ENCODE results near the gene ZNF425.
"Not testable (repeated sequence)": the region's sequence is repeated elsewhere in the genome, so short reads cannot be mapped to it uniquely, and the experiment has no call there.

Gene ZNF425

GRCh38 chr7:149100821-149101220 is 25.3 kb downstream of the ZNF425 start:
- Histone ChIP-seq H3K4me3 (ENCODE audit: low read depth in 1 of 5, low read length in 5 of 5) (no peak overlapping the region), H3K9me3 (ENCODE audit: control insufficient read depth in 5 of 5, low read length in 5 of 5) (no peaks in the 10 kb centered on the region), H3K27ac (ENCODE audit: low read depth, low read length) (no peak overlapping the region), H3K9ac (ENCODE audit: low read length in 5 of 5) (no peak overlapping the region), H3K27me3 (ENCODE audit: control insufficient read depth in 5 of 5, insufficient read depth in 4 of 5, low read length in 5 of 5) (no peaks in the 10 kb centered on the region), H3K4me1 (ENCODE audit: control insufficient read depth in 5 of 5, insufficient read depth in 5 of 5, low read length in 5 of 5) (no peaks in the 10 kb centered on the region), H3K36me3 (ENCODE audit: control insufficient read depth in 5 of 5, insufficient read depth in 5 of 5, low read length in 5 of 5) (peaks cover 0 to 13% (median 11%) of the 10 kb centered on the region in 5 donors)

GRCh38 chr7:149099058-149099457 is 27.1 kb downstream of the ZNF425 start:
- Histone ChIP-seq H3K9ac (ENCODE audit: low read length in 5 of 5) (no peak overlapping the region), H3K9me3 (ENCODE audit: control insufficient read depth in 5 of 5, low read length in 5 of 5) (no peaks in the 10 kb centered on the region), H3K36me3 (ENCODE audit: control insufficient read depth in 5 of 5, insufficient read depth in 5 of 5, low read length in 5 of 5) (peaks cover 0 to 8% (median 5%) of the 10 kb centered on the region in 5 donors), H3K27me3 (ENCODE audit: control insufficient read depth in 5 of 5, insufficient read depth in 4 of 5, low read length in 5 of 5) (no peaks in the 10 kb centered on the region), H3K4me1 (ENCODE audit: control insufficient read depth in 5 of 5, insufficient read depth in 5 of 5, low read length in 5 of 5) (no peaks in the 10 kb centered on the region), H3K27ac (ENCODE audit: low read depth, low read length) (no peak overlapping the region), H3K4me3 (ENCODE audit: low read depth in 1 of 5, low read length in 5 of 5) (no peak overlapping the region)

- H3K27me3 ChIP-seq (ENCODE audit: control insufficient read depth in 5 of 5, insufficient read depth in 4 of 5, low read length in 5 of 5) = no peaks in the 10 kb centered on the region
- H3K4me3 ChIP-seq (ENCODE audit: low read depth in 1 of 5, low read length in 5 of 5) = no peak overlapping the region
- H3K27ac ChIP-seq (ENCODE audit: low read depth, low read length) = no peak overlapping the region
Observed at GRCh38 chr7:149097088-149097487, 29.0 kb downstream of the ZNF425 start.

GRCh38 chr7:149093228-149093627 is 32.9 kb downstream of the ZNF425 start:
- Histone ChIP-seq H3K4me3 (ENCODE audit: low read depth in 1 of 5, low read length in 5 of 5) (no peak overlapping the region), H3K9me3 (ENCODE audit: control insufficient read depth in 5 of 5, low read length in 5 of 5) (no peaks in the 10 kb centered on the region), H3K27ac (ENCODE audit: low read depth, low read length) (no peak overlapping the region), H3K27me3 (ENCODE audit: control insufficient read depth in 5 of 5, insufficient read depth in 4 of 5, low read length in 5 of 5) (no peaks in the 10 kb centered on the region), H3K4me1 (ENCODE audit: control insufficient read depth in 5 of 5, insufficient read depth in 5 of 5, low read length in 5 of 5) (peaks cover 0 to 15% (median 9%) of the 10 kb centered on the region in 5 donors), H3K9ac (ENCODE audit: low read length in 5 of 5) (no peak overlapping the region), H3K36me3 (ENCODE audit: control insufficient read depth in 5 of 5, insufficient read depth in 5 of 5, low read length in 5 of 5) (no peaks in the 10 kb centered on the region)

More at GRCh38 chr7:149097088-149097487, 29.0 kb downstream of the ZNF425 start:
- Histone ChIP-seq H3K9me3 (ENCODE audit: control insufficient read depth in 5 of 5, low read length in 5 of 5) (no peaks in the 10 kb centered on the region), H3K4me1 (ENCODE audit: control insufficient read depth in 5 of 5, insufficient read depth in 5 of 5, low read length in 5 of 5) (no peaks in the 10 kb centered on the region), H3K36me3 (ENCODE audit: control insufficient read depth in 5 of 5, insufficient read depth in 5 of 5, low read length in 5 of 5) (no peaks in the 10 kb centered on the region), H3K9ac (ENCODE audit: low read length in 5 of 5) (no peak overlapping the region)

GRCh38 chr7:149092244-149092643 is 33.9 kb downstream of the ZNF425 start:
- not testable (repeated sequence) for H3K27ac ChIP-seq (ENCODE audit: low read depth, low read length); H3K27me3 ChIP-seq (ENCODE audit: control insufficient read depth in 5 of 5, insufficient read depth in 4 of 5, low read length in 5 of 5); H3K36me3 ChIP-seq (ENCODE audit: control insufficient read depth in 5 of 5, insufficient read depth in 5 of 5, low read length in 5 of 5); H3K9me3 ChIP-seq (ENCODE audit: control insufficient read depth in 5 of 5, low read length in 5 of 5); H3K9ac ChIP-seq (ENCODE audit: low read length in 5 of 5); H3K4me3 ChIP-seq (ENCODE audit: low read depth in 1 of 5, low read length in 5 of 5)
- H3K4me1 ChIP-seq (ENCODE audit: control insufficient read depth in 5 of 5, insufficient read depth in 5 of 5, low read length in 5 of 5) = peaks cover 0 to 15% (median 9%) of the 10 kb centered on the region in 5 donors

- Histone ChIP-seq H3K27ac (ENCODE audit: low read depth, low read length) (peak within 1 kb of the TSS; percentile 83), H3K9ac (ENCODE audit: low read length in 5 of 5) (peak within 1 kb of the TSS; percentile 56 to 95 (median 94)), H3K4me1 (ENCODE audit: control insufficient read depth in 5 of 5, insufficient read depth in 5 of 5, low read length in 5 of 5) (peaks cover 0 to 15% (median 9%) of the 10 kb centered on the region in 5 donors), H3K4me3 (ENCODE audit: low read depth in 1 of 5, low read length in 5 of 5) (peak within 1 kb of the TSS; percentile 86 to 97 (median 95)), H3K27me3 (ENCODE audit: control insufficient read depth in 5 of 5, insufficient read depth in 4 of 5, low read length in 5 of 5) (no peaks in the 10 kb centered on the region), H3K36me3 (ENCODE audit: control insufficient read depth in 5 of 5, insufficient read depth in 5 of 5, low read length in 5 of 5) (no peaks in the 10 kb centered on the region), H3K9me3 (ENCODE audit: control insufficient read depth in 5 of 5, low read length in 5 of 5) (no peaks in the 10 kb centered on the region)
Observed at GRCh38 chr7:149090397-149091195, 35.5 kb downstream of the ZNF425 start, which contains the start of gene ZNF786. Gene ZNF786, minus strand, starts transcription at chr7:149090718. Its CDS starts 78 bp downstream, at chr7:149090640.

GRCh38 chr7:149087376-149087775 is 38.7 kb downstream of the ZNF425 start:
- H3K9me3 ChIP-seq (ENCODE audit: control insufficient read depth in 5 of 5, low read length in 5 of 5) = no peaks in the 10 kb centered on the region
- H3K36me3 ChIP-seq (ENCODE audit: control insufficient read depth in 5 of 5, insufficient read depth in 5 of 5, low read length in 5 of 5) = no peaks in the 10 kb centered on the region
- no peak overlapping the region for H3K27ac ChIP-seq (ENCODE audit: low read depth, low read length)
- H3K4me1 ChIP-seq (ENCODE audit: control insufficient read depth in 5 of 5, insufficient read depth in 5 of 5, low read length in 5 of 5) = peaks cover 0 to 15% (median 9%) of the 10 kb centered on the region in 5 donors
- no peak overlapping the region for H3K9ac ChIP-seq (ENCODE audit: low read length in 5 of 5)
- no peak overlapping the region for H3K4me3 ChIP-seq (ENCODE audit: low read depth in 1 of 5, low read length in 5 of 5)
- H3K27me3 ChIP-seq (ENCODE audit: control insufficient read depth in 5 of 5, insufficient read depth in 4 of 5, low read length in 5 of 5) = no peaks in the 10 kb centered on the region

- H3K9ac ChIP-seq (ENCODE audit: low read length in 5 of 5) = no peak overlapping the region
- H3K27me3 ChIP-seq (ENCODE audit: control insufficient read depth in 5 of 5, insufficient read depth in 4 of 5, low read length in 5 of 5) = no peaks in the 10 kb centered on the region
Observed at GRCh38 chr7:149085866-149086265, 40.3 kb downstream of the ZNF425 start.

GRCh38 chr7:149084407-149084806 is 41.7 kb downstream of the ZNF425 start:
- no peaks in the 10 kb centered on the region for H3K4me1 ChIP-seq (ENCODE audit: control insufficient read depth in 5 of 5, insufficient read depth in 5 of 5, low read length in 5 of 5)
- no peaks in the 10 kb centered on the region for H3K36me3 ChIP-seq (ENCODE audit: control insufficient read depth in 5 of 5, insufficient read depth in 5 of 5, low read length in 5 of 5)
- H3K27me3 ChIP-seq (ENCODE audit: control insufficient read depth in 5 of 5, insufficient read depth in 4 of 5, low read length in 5 of 5) = no peaks in the 10 kb centered on the region
- H3K9me3 ChIP-seq (ENCODE audit: control insufficient read depth in 5 of 5, low read length in 5 of 5) = no peaks in the 10 kb centered on the region
- H3K9ac ChIP-seq (ENCODE audit: low read length in 5 of 5) = no peak overlapping the region
- no peak overlapping the region for H3K27ac ChIP-seq (ENCODE audit: low read depth, low read length)
- H3K4me3 ChIP-seq (ENCODE audit: low read depth in 1 of 5, low read length in 5 of 5) = no peak overlapping the region

More at GRCh38 chr7:149085866-149086265, 40.3 kb downstream of the ZNF425 start:
- Histone ChIP-seq H3K4me1 (ENCODE audit: control insufficient read depth in 5 of 5, insufficient read depth in 5 of 5, low read length in 5 of 5) (peaks cover 0 to 7% (median 4%) of the 10 kb centered on the region in 5 donors), H3K4me3 (ENCODE audit: low read depth in 1 of 5, low read length in 5 of 5) (no peak overlapping the region), H3K27ac (ENCODE audit: low read depth, low read length) (no peak overlapping the region), H3K9me3 (ENCODE audit: control insufficient read depth in 5 of 5, low read length in 5 of 5) (no peaks in the 10 kb centered on the region), H3K36me3 (ENCODE audit: control insufficient read depth in 5 of 5, insufficient read depth in 5 of 5, low read length in 5 of 5) (no peaks in the 10 kb centered on the region)

GRCh38 chr7:149081914-149082313 is 44.2 kb downstream of the ZNF425 start:
- H3K36me3 ChIP-seq (ENCODE audit: control insufficient read depth in 5 of 5, insufficient read depth in 5 of 5, low read length in 5 of 5) = peaks cover 0 to 2% (median 1%) of the 10 kb centered on the region in 5 donors
- no peaks in the 10 kb centered on the region for H3K9me3 ChIP-seq (ENCODE audit: control insufficient read depth in 5 of 5, low read length in 5 of 5)
- no peak overlapping the region for H3K4me3 ChIP-seq (ENCODE audit: low read depth in 1 of 5, low read length in 5 of 5)
- H3K27ac ChIP-seq (ENCODE audit: low read depth, low read length) = no peak overlapping the region
- H3K27me3 ChIP-seq (ENCODE audit: control insufficient read depth in 5 of 5, insufficient read depth in 4 of 5, low read length in 5 of 5) = no peaks in the 10 kb centered on the region
- H3K9ac ChIP-seq (ENCODE audit: low read length in 5 of 5) = no peak overlapping the region
- no peaks in the 10 kb centered on the region for H3K4me1 ChIP-seq (ENCODE audit: control insufficient read depth in 5 of 5, insufficient read depth in 5 of 5, low read length in 5 of 5)
